Osteoblast (primary cell): ENCODE data around the gene CHP1. TPM values are rescaled to one million over a fixed set of nuclear protein-coding genes. Genes with fewer than 3 reads are reported as not detected.

Experiments
- DNase-seq: peaks from one replicate; pipeline ENCODE4 v3.0.0; 2011; ENCODE audit warnings: low spot score, mixed read lengths; ENCODE audit not compliant: insufficient read length; ENCODE audit errors: missing footprints
- H2AFZ ChIP-seq: 2 replicates; pipeline ENCODE4 v1.6.0; 2011; ENCODE audit warnings: mild to moderate bottlenecking, low read length
- H3K27ac ChIP-seq: 2 replicates; pipeline ENCODE4 v1.5.1; 2011; ENCODE audit warnings: mild to moderate bottlenecking, low read depth, low read length, moderate library complexity
- H3K27me3 ChIP-seq: 2 replicates; pipeline ENCODE4 v1.6.0; 2012; ENCODE audit warnings: mild to moderate bottlenecking, control low read depth, inconsistent platforms, low read length, moderate library complexity; ENCODE audit not compliant: insufficient read depth
- H3K36me3 ChIP-seq: 2 replicates; pipeline ENCODE4 v1.5.1; 2011; ENCODE audit warnings: mild to moderate bottlenecking, low read length, control low read depth, moderate library complexity; ENCODE audit not compliant: insufficient read depth
- H3K4me1 ChIP-seq: 2 replicates; pipeline ENCODE4 v1.5.1; 2011; ENCODE audit warnings: mild to moderate bottlenecking, low read length, control low read depth, moderate library complexity; ENCODE audit not compliant: insufficient read depth
- H3K4me2 ChIP-seq: 2 replicates; pipeline ENCODE4 v1.6.0; 2011; ENCODE audit warnings: mild to moderate bottlenecking, low read length; ENCODE audit not compliant: insufficient read depth
- H3K4me3 ChIP-seq: fragments of 200-600 bp; sonication (generic); 3 replicates; pipeline ENCODE4 v1.5.1; 2012; ENCODE audit warnings: mild to moderate bottlenecking, low read length, inconsistent platforms; ENCODE audit not compliant: insufficient read depth
- H3K79me2 ChIP-seq: 2 replicates; pipeline ENCODE4 v1.6.0; 2012; ENCODE audit warnings: mild to moderate bottlenecking, low read length, control low read depth, inconsistent platforms; ENCODE audit not compliant: insufficient read depth
- H3K9me3 ChIP-seq: 2 replicates; pipeline ENCODE4 v1.5.1; 2011; ENCODE audit warnings: low read depth, low read length, control low read depth
- H4K20me1 ChIP-seq: 2 replicates; pipeline ENCODE4 v1.6.0; 2012; ENCODE audit warnings: mild to moderate bottlenecking, low read length, control low read depth; ENCODE audit not compliant: insufficient read depth
- total RNA-seq: library from RNA; depleted of rRNA; stranded (reverse); fragments of >200 nt; gene quantifications from 2 replicates; pipeline ENCODE4 v1.2.3, GENCODE V29; 2012
- TF ChIP-seq, protein P1 (sequence below): IDR thresholded peaks from 2 replicates; pipeline ENCODE4 v1.5.1; 2011; ENCODE audit warnings: mild to moderate bottlenecking, low read depth, low read length, moderate library complexity; ENCODE audit errors: extremely low read depth

CHP1 gene
- total RNA-seq, 1 donor: 99.2 TPM

- H3K4me3 ChIP-seq: no peak overlapping the region
Observed at GRCh38 chr15:41323611-41324010, 92.5 kb downstream of the CHP1 start.

DNA sequence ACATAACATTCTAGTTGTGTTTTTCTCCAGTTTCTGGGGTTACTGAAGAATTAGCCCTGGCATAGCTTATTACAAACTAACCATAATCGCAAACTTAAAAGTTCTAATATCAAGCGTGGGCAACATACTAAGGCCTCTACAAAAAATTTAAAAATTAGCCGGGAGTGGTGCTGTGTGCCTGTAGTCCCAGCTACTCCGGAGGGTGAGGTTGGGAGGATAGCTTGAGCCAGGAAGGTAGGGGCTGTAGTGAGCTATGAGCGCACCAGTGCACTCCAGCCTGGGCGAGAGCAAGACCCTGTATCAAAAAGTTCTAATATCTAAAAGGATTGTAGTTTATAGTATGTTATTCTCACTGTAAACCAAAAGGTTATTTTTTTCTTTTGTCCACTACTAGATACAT, 100.2 kb downstream of the CHP1 start:
- peaks cover 8% of the 10 kb centered on the region for H3K4me1 ChIP-seq
- peak overlapping the region; percentile 95 for H2AFZ ChIP-seq
- TF ChIP-seq, protein P1, sequence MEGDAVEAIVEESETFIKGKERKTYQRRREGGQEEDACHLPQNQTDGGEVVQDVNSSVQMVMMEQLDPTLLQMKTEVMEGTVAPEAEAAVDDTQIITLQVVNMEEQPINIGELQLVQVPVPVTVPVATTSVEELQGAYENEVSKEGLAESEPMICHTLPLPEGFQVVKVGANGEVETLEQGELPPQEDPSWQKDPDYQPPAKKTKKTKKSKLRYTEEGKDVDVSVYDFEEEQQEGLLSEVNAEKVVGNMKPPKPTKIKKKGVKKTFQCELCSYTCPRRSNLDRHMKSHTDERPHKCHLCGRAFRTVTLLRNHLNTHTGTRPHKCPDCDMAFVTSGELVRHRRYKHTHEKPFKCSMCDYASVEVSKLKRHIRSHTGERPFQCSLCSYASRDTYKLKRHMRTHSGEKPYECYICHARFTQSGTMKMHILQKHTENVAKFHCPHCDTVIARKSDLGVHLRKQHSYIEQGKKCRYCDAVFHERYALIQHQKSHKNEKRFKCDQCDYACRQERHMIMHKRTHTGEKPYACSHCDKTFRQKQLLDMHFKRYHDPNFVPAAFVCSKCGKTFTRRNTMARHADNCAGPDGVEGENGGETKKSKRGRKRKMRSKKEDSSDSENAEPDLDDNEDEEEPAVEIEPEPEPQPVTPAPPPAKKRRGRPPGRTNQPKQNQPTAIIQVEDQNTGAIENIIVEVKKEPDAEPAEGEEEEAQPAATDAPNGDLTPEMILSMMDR: no peak
- peak overlapping the region; percentile 88 for H3K4me2 ChIP-seq
- H3K4me3 ChIP-seq: no peak overlapping the region
- no peak overlapping the region for H3K27ac ChIP-seq
- H3K9me3 ChIP-seq: no peaks in the 10 kb centered on the region
- no peaks in the 10 kb centered on the region for H3K36me3 ChIP-seq
- H4K20me1 ChIP-seq: no peaks in the 10 kb centered on the region
- no peaks in the 10 kb centered on the region for H3K27me3 ChIP-seq
- no peak for DNase-seq
- peaks cover 25% of the 10 kb centered on the region for H3K79me2 ChIP-seq

More at GRCh38 chr15:41323611-41324010, 92.5 kb downstream of the CHP1 start:
- DNase-seq: no peak
- Histone ChIP-seq H3K27ac (no peak overlapping the region), H3K79me2 (no peaks in the 10 kb centered on the region), H3K36me3 (no peaks in the 10 kb centered on the region), H3K27me3 (no peaks in the 10 kb centered on the region), H2AFZ (no peak overlapping the region), H3K9me3 (no peaks in the 10 kb centered on the region), H4K20me1 (no peaks in the 10 kb centered on the region), H3K4me2 (no peak overlapping the region), H3K4me1 (no peaks in the 10 kb centered on the region)
- TF ChIP-seq, protein P1: no peak

Other genes starting within 250 kb of the CHP1 start
- 23.5 and 28.0 TPM in 2 replicates for gene INO80, start 115.0 kb upstream of the CHP1 start, total RNA-seq
- not detected in 2 replicates for gene EXD1, start 511 bp upstream of the CHP1 start, total RNA-seq
- gene OIP5, start 101.3 kb downstream of the CHP1 start, total RNA-seq: 0.72 and 0.88 TPM in 2 replicates
- gene NUSAP1, start 101.6 kb downstream of the CHP1 start, total RNA-seq: 10.9 and 14.1 TPM in 2 replicates
- 21.4 and 22.4 TPM in 2 replicates for gene NDUFAF1, start 171.2 kb downstream of the CHP1 start, total RNA-seq
- gene RTF1, start 185.8 kb downstream of the CHP1 start, total RNA-seq: 26.1 and 29.2 TPM in 2 replicates